Fibroblast of peridontal ligament (primary cell): ENCODE data around the gene PDCD1LG2.
"Not testable (repeated sequence)": the region's sequence is repeated elsewhere in the genome, so short reads cannot be mapped to it uniquely, and the experiment has no call there.

Experiments
- DNase-seq: peaks from one replicate; pipeline ENCODE4 v3.0.0-alpha.2; 2010; ENCODE audit errors: extremely low read depth

Gene PDCD1LG2

DNA sequence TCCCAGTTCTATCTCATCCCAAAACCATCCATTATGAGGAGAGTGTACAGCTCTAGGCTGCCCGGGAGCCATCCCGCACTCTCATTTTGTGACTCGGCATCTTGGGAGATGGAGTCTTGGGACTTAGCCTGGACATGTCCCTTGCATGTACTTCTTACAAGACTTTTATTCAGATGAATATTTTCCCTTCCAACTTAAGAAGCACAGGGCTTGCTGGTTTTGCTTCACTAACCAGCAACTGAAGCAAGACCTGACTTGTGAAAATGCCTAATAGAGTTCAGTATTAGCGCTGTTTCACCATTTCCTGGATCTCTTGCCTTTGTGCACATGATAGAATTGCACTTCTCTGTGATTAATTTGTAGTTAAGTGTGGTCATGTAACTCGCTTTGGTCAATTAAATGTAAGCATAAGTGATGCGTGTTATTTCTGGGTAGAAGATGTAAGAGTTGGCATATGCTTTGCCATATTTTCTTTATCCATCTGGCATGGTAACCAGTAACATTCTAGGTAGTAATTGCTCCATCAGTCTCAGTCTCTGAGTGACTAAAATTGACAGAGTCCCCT is 55.8 kb downstream of the PDCD1LG2 start:
- no peak for DNase-seq

- DNase-seq, result no peak
These were observed 58.5 kb downstream of the PDCD1LG2 start for GRCh38 chr9:5568868-5569267.

DNA sequence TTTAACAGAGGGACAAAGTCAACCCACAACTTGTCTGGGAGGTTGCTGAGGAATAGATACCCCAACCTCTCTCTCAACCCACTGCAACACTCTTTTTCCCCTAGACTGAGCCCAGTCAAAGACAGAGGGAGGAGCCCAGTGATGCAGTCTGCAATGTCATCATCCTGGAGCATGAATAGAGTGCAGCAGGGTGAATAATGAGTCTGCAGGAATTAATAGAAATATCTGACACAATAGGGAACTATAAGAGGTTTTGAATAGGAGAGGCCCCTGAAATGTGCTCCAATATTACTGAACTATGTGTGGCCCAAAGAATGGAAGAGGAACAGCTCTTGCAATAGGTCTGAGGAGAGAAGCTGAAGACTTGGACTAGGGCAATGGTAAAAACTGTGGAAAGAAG is 59.1 kb downstream of the PDCD1LG2 start:
- no peak for DNase-seq

DNA sequence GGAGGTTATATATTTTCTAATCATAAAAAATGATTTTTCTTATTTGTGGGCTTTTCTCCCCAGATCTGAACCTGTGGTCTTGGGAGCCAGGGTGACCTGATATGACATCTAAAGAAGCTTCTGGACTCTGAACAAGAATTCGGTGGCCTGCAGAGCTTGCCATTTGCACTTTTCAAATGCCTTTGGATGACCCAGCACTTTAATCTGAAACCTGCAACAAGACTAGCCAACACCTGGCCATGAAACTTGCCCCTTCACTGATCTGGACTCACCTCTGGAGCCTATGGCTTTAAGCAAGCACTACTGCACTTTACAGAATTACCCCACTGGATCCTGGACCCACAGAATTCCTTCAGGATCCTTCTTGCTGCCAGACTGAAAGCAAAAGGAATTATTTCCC is 59.6 kb downstream of the PDCD1LG2 start:
- no peak for DNase-seq

GRCh38 chr9:5571629-5572232 is 61.4 kb downstream of the PDCD1LG2 start:
- DNase-seq, result no peak

- no peak for DNase-seq
These were observed 63.8 kb downstream of the PDCD1LG2 start for GRCh38 chr9:5574097-5574496.

DNA sequence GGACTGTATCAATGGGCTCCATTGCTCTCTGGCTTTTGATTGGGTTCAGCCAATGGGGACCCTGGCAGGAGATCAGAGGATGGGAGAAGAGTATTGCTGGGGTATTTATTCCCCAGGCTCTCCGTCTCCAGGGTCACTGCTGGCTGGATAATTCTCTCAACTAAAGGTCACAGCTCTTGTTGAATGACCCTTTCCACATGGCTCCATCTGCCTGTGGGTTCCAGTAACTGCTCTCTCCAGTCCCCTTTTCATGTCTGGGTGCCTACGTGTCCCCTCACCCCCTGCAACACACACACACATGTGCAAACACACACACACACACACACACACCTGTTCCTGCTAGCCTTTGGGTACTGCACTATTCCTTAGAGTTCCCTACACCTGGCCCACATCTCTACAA is 64.7 kb downstream of the PDCD1LG2 start:
- no peak for DNase-seq

- no peak for DNase-seq
These were observed 66.9 kb downstream of the PDCD1LG2 start for GRCh38 chr9:5577225-5577624.

DNA sequence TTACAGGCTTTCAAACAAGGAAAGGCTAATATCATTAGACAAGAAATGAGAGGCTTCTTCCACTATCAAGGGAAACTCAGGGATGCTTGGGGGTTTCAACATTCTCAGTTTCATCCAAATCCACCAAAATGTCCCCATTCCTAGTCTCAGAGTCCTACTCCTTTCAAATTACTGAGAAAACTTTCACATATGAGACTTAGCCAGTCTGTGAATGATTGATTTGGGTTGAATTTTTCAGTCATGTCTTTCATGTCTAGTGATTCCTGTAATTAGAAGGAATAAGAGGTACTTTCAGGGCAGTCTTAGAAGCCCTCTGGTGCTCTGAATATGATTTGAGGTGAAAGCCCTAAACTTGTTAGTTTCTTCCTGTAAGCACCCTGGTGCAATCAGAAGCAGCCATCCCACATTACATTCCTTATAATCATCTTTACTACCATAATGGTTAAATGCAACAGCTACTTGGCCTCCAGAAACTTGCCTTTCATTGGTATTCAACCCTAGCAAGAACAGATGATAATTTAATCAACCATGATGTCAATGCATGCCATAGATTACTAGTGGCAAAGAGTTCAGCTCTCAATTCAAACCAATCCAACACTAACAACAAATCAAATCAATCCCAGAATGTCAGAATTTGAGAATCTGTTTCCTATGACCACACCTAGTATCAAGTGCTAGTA is 67.8 kb downstream of the PDCD1LG2 start:
- DNase-seq, result peak; percentile 64

- DNase-seq, result no peak
These were observed 68.4 kb downstream of the PDCD1LG2 start for GRCh38 chr9:5578698-5579085.

DNA sequence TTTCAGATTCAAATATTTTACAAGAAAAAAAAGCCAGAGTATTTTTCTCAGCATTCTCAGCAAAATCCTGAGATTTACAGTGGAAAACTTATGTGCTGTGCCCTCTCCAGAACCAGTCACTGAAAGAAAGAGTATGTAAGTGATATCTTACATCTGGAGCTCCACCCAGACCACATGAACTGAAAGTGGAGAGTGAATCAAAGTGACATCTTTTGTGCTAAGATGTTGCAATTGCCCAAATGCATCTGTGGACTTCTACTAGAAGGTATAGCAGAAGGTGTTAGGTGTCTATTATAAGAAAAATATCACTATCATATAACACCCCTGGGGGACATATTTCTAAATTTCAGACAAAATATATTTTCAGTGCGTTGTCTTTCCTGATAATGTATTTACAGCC is 69.5 kb downstream of the PDCD1LG2 start:
- DNase-seq, result peak; percentile 36

GRCh38 chr9:5580650-5581049 is 70.3 kb downstream of the PDCD1LG2 start:
- DNase-seq, result no peak

GRCh38 chr9:5581706-5582105 is 71.4 kb downstream of the PDCD1LG2 start:
- not testable (repeated sequence) for DNase-seq

- peak; percentile 92 for DNase-seq
These were observed 72.5 kb downstream of the PDCD1LG2 start for GRCh38 chr9:5582835-5583195.

GRCh38 chr9:5586391-5586802 is 76.1 kb downstream of the PDCD1LG2 start:
- peak; percentile 47 for DNase-seq

GRCh38 chr9:5587024-5587423 is 76.7 kb downstream of the PDCD1LG2 start:
- DNase-seq, result peak; percentile 56

GRCh38 chr9:5592231-5592630 is 81.9 kb downstream of the PDCD1LG2 start:
- no peak for DNase-seq

DNA sequence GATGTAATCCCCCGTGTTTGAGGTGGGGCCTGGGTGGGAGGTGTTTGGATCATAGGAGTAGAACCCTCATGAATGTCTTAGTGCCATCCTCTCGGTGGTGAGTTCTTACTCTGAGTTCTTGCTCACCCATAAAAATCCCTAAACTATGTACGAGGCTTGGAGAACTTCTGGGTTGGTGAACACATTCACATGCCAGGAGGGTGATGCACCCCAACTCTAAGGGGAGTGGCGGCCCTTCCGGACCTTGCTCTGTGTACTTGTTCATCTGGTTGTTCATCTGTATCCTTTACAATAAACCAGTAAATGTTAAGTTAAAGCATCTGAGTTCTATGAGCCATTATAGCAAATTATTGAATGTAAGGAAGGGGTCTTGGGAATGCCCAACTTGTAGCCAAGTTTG is 82.6 kb downstream of the PDCD1LG2 start:
- DNase-seq, result no peak

GRCh38 chr9:5593904-5594303 is 83.6 kb downstream of the PDCD1LG2 start:
- no peak for DNase-seq

- DNase-seq, result no peak
These were observed 85.8 kb downstream of the PDCD1LG2 start for GRCh38 chr9:5596173-5596572.

- peak; percentile 31 for DNase-seq
These were observed 98.2 kb downstream of the PDCD1LG2 start for GRCh38 chr9:5608298-5609225.

GRCh38 chr9:5609226-5609596 is 98.9 kb downstream of the PDCD1LG2 start:
- peak; percentile 24 for DNase-seq
